Suprapubic skin (tissue), 3 donors: ENCODE results near the gene ARFGEF3.

Experiments used
- POLR2A ChIP-seq, 2 donors: fragments of 450-650 bp; IDR thresholded peaks; one replicate each; pipeline ENCODE4 v1.6.1; 2017; ENCODE audit warnings: antibody characterized with exemption in 2 of 2, mild to moderate bottlenecking in 2 of 2, moderate library complexity in 2 of 2
- TF ChIP-seq, protein P1 (sequence below), 2 donors: fragments of 200-600 bp in 1 of 2; fragments of 450-650 bp in 1 of 2; sonication (generic) in 1 of 2; IDR thresholded peaks; one replicate each; pipeline ENCODE4 v1.5.1; 2016 to 2019; ENCODE audit warnings: antibody characterized with exemption in 2 of 2, mild to moderate bottlenecking in 1 of 2, moderate library complexity in 1 of 2

DNA sequence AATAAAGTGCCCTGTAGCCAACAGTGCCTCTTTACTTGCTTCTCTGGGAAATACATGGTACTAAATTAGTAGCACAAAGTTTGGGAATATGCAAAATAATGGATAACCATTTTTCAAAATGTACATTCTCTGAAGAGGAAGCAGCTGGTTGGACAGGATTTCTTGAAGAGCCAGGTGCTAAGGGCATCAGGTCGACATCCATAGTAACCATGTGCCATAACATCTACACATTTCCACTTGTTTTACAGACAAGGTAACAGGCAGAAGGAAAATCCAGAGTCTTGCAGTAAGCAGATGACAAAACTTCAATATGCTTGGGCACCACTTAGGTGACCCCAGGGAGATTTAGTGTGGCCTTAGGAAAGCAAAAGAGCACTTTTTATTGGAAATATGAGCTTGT, 179.4 kb downstream of the ARFGEF3 start:
- TF ChIP-seq POLR2A (IDR thresholded peaks at IDR 0.05), result no peak
- TF ChIP-seq, protein P1, sequence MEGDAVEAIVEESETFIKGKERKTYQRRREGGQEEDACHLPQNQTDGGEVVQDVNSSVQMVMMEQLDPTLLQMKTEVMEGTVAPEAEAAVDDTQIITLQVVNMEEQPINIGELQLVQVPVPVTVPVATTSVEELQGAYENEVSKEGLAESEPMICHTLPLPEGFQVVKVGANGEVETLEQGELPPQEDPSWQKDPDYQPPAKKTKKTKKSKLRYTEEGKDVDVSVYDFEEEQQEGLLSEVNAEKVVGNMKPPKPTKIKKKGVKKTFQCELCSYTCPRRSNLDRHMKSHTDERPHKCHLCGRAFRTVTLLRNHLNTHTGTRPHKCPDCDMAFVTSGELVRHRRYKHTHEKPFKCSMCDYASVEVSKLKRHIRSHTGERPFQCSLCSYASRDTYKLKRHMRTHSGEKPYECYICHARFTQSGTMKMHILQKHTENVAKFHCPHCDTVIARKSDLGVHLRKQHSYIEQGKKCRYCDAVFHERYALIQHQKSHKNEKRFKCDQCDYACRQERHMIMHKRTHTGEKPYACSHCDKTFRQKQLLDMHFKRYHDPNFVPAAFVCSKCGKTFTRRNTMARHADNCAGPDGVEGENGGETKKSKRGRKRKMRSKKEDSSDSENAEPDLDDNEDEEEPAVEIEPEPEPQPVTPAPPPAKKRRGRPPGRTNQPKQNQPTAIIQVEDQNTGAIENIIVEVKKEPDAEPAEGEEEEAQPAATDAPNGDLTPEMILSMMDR (IDR thresholded peaks at IDR 0.05), result no peak
